GM23248 (cell line): ENCODE results near the gene ZFX.

Source experiments
- EZH2 ChIP-seq: fragments of 200-600 bp; sonication (generic); IDR thresholded peaks from 2 replicates; pipeline ENCODE4 v1.6.1; 2018; ENCODE audit warnings: antibody characterized with exemption, mild to moderate bottlenecking; ENCODE audit not compliant: insufficient read depth, poor library complexity, severe bottlenecking
- EZH2phosphoT487 ChIP-seq: fragments of 200-600 bp; sonication (generic); IDR thresholded peaks from 2 replicates; pipeline ENCODE4 v1.6.1; 2018; ENCODE audit warnings: antibody characterized with exemption, moderate library complexity, mild to moderate bottlenecking, low read depth; ENCODE audit not compliant: insufficient read depth

GRCh38 chrX:24133312-24133711 is 16.2 kb upstream of the ZFX start:
- TF ChIP-seq EZH2 (no peak), EZH2phosphoT487 (no peak)
